Tibial nerve (tissue), 4 donors: ENCODE data around the gene SZRD1. TPM values are rescaled to one million over a fixed set of nuclear protein-coding genes. Genes with fewer than 3 reads are reported as not detected.

ENCODE experiments used
- DNase-seq, 2 donors: peaks; one replicate each; pipeline ENCODE4 v3.0.0-alpha.2; 2019; ENCODE audit warnings: low spot score in 2 of 2
- H3K27ac ChIP-seq, 4 donors: fragments of 200-600 bp; sonication (generic) in 3 of 4; one replicate each; pipeline ENCODE4 v1.5.1; 2017 to 2019; ENCODE audit warnings: mild to moderate bottlenecking in 1 of 4
- H3K27me3 ChIP-seq, 2 donors: fragments of 200-600 bp; sonication (generic) in 1 of 2; one replicate each; pipeline versions ENCODE4 v1.5.1 to v1.6.0; 2017 to 2019
- H3K36me3 ChIP-seq, 3 donors: fragments of 200-600 bp; sonication (generic); one replicate each; pipeline ENCODE4 v1.5.1; 2018 to 2019
- H3K4me1 ChIP-seq, 4 donors: fragments of 200-600 bp; sonication (generic) in 3 of 4; one replicate each; pipeline ENCODE4 v1.5.1; 2017 to 2019
- H3K4me3 ChIP-seq, 4 donors: fragments of 200-600 bp; sonication (generic) in 3 of 4; one replicate each; pipeline ENCODE4 v1.5.1; 2017 to 2019; ENCODE audit warnings: mild to moderate bottlenecking in 1 of 4, moderate library complexity in 1 of 4
- H3K9me3 ChIP-seq, 4 donors: fragments of 200-600 bp; sonication (generic) in 3 of 4; one replicate each; pipeline ENCODE4 v1.5.1; 2017 to 2019
- CTCF ChIP-seq, 5 experiments: fragments of 200-600 bp in 3 of 5; fragments of 450-650 bp in 2 of 5; sonication (generic) in 3 of 5; IDR thresholded peaks; one replicate each; pipeline ENCODE4 v1.5.1; 2016 to 2019; ENCODE audit warnings: antibody characterized with exemption in 5 of 5, mild to moderate bottlenecking in 3 of 5, moderate library complexity in 2 of 5
- EP300 ChIP-seq, 2 donors: sonication (generic); formaldehyde crosslinking; IDR thresholded peaks; one replicate each; pipeline ENCODE4 v1.6.1; 2017; ENCODE audit warnings: antibody characterized with exemption in 2 of 2, mild to moderate bottlenecking in 1 of 2
- POLR2A ChIP-seq, 2 donors: fragments of 450-650 bp; IDR thresholded peaks; one replicate each; pipeline ENCODE4 v1.6.1; 2017; ENCODE audit warnings: antibody characterized with exemption in 2 of 2, mild to moderate bottlenecking in 2 of 2, moderate library complexity in 2 of 2
- WGBS, 2 donors: methylation state at CpG; one replicate each; pipeline ENCODE4 v1.1.5; 2018; 5-methylcytosine and 5-hydroxymethylcytosine counted together
- total RNA-seq, 4 donors: library from RNA; depleted of rRNA; stranded (reverse); fragments of >200 nt; gene quantifications; one replicate each; pipeline ENCODE4 v1.1.0, GENCODE V29; 2016

The SZRD1 gene
- total RNA-seq, 4 donors from 2014 or later, result 51.1 to 69.0 (median 59.6) TPM

GRCh38 chr1:16348414-16349182 is 18.4 kb upstream of the SZRD1 start:
- TF ChIP-seq CTCF (IDR thresholded peaks at IDR 0.05), result no peak
- TF ChIP-seq POLR2A (IDR thresholded peaks at IDR 0.05), result no peak
- no peak for TF ChIP-seq EP300 (IDR thresholded peaks at IDR 0.05)
- no peaks in the 10 kb centered on the region for H3K36me3 ChIP-seq
- H3K27me3 ChIP-seq, result no peaks in the 10 kb centered on the region
- no peak overlapping the region for H3K4me3 ChIP-seq
- no peak for DNase-seq
- no peaks in the 10 kb centered on the region for H3K9me3 ChIP-seq
- 91 to 93% methylated on average over 14 of the region's 14 CpGs for WGBS, 2 donors
- H3K27ac ChIP-seq, result no peak overlapping the region
- H3K4me1 ChIP-seq, result peaks cover 0 to 46% (median 20%) of the 10 kb centered on the region in 4 donors

- WGBS, 2 donors, result 38 to 43% methylated on average over 2 of the region's 2 CpGs
- peak overlapping the region in 1 of 4 donors; percentile 98 for H3K4me3 ChIP-seq
- no peaks in the 10 kb centered on the region for H3K27me3 ChIP-seq
- TF ChIP-seq CTCF (IDR thresholded peaks at IDR 0.05) (no peak), EP300 (IDR thresholded peaks at IDR 0.05) (no peak), POLR2A (IDR thresholded peaks at IDR 0.05) (no peak)
- H3K4me1 ChIP-seq, result peaks cover 0 to 46% (median 20%) of the 10 kb centered on the region in 4 donors
- H3K27ac ChIP-seq, result peak overlapping the region in 2 of 4 donors; percentile 97 to 99
- H3K9me3 ChIP-seq, result no peaks in the 10 kb centered on the region
- H3K36me3 ChIP-seq, result no peaks in the 10 kb centered on the region
- no peak for DNase-seq
These were observed 17.1 kb upstream of the SZRD1 start for GRCh38 chr1:16349847-16350406.

GRCh38 chr1:16351456-16351993 is 15.5 kb upstream of the SZRD1 start:
- Histone ChIP-seq H3K36me3 (no peaks in the 10 kb centered on the region), H3K4me1 (peaks cover 0 to 46% (median 20%) of the 10 kb centered on the region in 4 donors), H3K27me3 (no peaks in the 10 kb centered on the region), H3K27ac (peak overlapping the region; percentile 72 to 99 (median 94)), H3K9me3 (no peaks in the 10 kb centered on the region), H3K4me3 (peak overlapping the region; percentile 73 to 99 (median 94))
- TF ChIP-seq EP300 (IDR thresholded peaks at IDR 0.05) (no peak), CTCF (IDR thresholded peaks at IDR 0.05) (no peak), POLR2A (IDR thresholded peaks at IDR 0.05) (no peak)
- peak in 1 of 2 donors; percentile 35 for DNase-seq
- 1 to 2% methylated on average over 20 of the region's 20 CpGs for WGBS, 2 donors

- 0 to 1% methylated on average over 19 to 22 of the region's 81 CpGs for WGBS, 2 donors
- TF ChIP-seq CTCF (IDR thresholded peaks at IDR 0.05) (peak; percentile 30 to 77 (median 54)), EP300 (IDR thresholded peaks at IDR 0.05) (peak in 1 of 2 donors; percentile 91), POLR2A (IDR thresholded peaks at IDR 0.05) (peak; percentile 84 to 95)
- no peaks in the 10 kb centered on the region for H3K27me3 ChIP-seq
These were observed 14.8 kb upstream of the SZRD1 start, which contains the start of gene FBXO42 for GRCh38 chr1:16351994-16352841. TSS of gene FBXO42 (minus strand) at chr1:16352480. CDS start at chr1:16315418, 37,062 bp downstream.

More at GRCh38 chr1:16351994-16352841, 14.8 kb upstream of the SZRD1 start, which contains the start of gene FBXO42:
- Histone ChIP-seq H3K4me1 (peaks cover 0 to 40% (median 20%) of the 10 kb centered on the region in 4 donors), H3K36me3 (no peaks in the 10 kb centered on the region), H3K9me3 (no peaks in the 10 kb centered on the region), H3K4me3 (peak within 1 kb of the TSS; percentile 73 to 99 (median 94)), H3K27ac (peak within 1 kb of the TSS; percentile 72 to 99 (median 94))
- DNase-seq, result peak; percentile 80 to 82
